ENCODE data around the gene RERE.

DNA sequence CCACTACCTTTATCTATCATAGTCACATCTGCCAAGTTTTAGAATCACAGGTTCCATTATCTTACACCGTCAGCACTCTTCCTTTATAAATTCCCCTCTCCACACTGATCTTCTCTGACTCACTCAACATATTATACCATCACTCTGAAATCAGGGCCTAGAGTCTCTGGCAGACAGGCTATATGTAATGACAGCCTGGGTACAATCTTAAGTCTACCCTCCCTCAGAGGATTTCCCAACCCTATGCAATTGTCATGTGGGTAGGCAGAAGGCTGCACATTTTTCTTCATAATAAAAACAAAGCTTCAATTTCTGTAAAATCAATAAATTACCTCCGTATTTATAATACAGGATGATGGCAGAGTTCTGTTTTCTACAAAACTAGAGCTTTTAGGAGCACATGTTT lies 138.0 kb downstream of the RERE start:
- TF ChIP-seq, protein P1, sequence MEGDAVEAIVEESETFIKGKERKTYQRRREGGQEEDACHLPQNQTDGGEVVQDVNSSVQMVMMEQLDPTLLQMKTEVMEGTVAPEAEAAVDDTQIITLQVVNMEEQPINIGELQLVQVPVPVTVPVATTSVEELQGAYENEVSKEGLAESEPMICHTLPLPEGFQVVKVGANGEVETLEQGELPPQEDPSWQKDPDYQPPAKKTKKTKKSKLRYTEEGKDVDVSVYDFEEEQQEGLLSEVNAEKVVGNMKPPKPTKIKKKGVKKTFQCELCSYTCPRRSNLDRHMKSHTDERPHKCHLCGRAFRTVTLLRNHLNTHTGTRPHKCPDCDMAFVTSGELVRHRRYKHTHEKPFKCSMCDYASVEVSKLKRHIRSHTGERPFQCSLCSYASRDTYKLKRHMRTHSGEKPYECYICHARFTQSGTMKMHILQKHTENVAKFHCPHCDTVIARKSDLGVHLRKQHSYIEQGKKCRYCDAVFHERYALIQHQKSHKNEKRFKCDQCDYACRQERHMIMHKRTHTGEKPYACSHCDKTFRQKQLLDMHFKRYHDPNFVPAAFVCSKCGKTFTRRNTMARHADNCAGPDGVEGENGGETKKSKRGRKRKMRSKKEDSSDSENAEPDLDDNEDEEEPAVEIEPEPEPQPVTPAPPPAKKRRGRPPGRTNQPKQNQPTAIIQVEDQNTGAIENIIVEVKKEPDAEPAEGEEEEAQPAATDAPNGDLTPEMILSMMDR (IDR thresholded peaks at IDR 0.05; ENCODE audit: poor library complexity), result no peak
- TF ChIP-seq EZH2 (IDR thresholded peaks at IDR 0.05; ENCODE audit: borderline replicate concordance) (no peak), EZH2phosphoT487 (IDR thresholded peaks at IDR 0.05; ENCODE audit: low read depth, severe bottlenecking, unreplicated experiment) (no peak)

Data from hepatocyte (in vitro differentiated cells).